ENCODE measurements around the gene ERBB4. TPM values are rescaled to one million over a fixed set of nuclear protein-coding genes. Genes with fewer than 3 reads are reported as not detected.

ERBB4 gene
- total RNA-seq, 1 donor from 2014 or later = 1.8 TPM

DNA sequence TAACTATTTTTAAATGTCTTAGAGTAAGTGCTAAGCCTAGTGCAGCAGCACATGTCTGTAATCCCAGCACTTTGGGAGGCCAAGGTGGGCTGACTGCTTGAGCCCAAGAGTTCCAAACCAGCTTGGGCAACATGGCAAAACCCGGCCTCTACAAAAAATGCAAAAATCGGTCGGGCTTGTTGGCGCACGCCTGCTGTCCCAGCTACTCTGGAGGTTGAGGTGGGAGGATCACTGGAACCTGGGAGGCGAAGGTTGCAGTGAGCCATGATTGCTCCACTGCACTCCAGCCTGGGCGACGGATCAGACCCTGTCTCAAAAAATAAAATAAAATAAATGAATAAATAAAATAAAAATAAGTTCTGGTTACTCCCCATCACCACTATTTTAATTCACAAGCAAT, 783.4 kb downstream of the ERBB4 start:
- H3K9me3 Mint-ChIP-seq (ENCODE audit: unreplicated experiment) = no peaks in the 10 kb centered on the region
- no peak overlapping the region for H3K27ac Mint-ChIP-seq (ENCODE audit: unreplicated experiment)
- H3K36me3 Mint-ChIP-seq (ENCODE audit: unreplicated experiment) = no peaks in the 10 kb centered on the region
- no peaks in the 10 kb centered on the region for H3K27me3 Mint-ChIP-seq (ENCODE audit: unreplicated experiment)
- no peak for DNase-seq
- no peaks in the 10 kb centered on the region for H3K4me1 Mint-ChIP-seq (ENCODE audit: low read depth, unreplicated experiment)
- TF ChIP-seq, protein P1, sequence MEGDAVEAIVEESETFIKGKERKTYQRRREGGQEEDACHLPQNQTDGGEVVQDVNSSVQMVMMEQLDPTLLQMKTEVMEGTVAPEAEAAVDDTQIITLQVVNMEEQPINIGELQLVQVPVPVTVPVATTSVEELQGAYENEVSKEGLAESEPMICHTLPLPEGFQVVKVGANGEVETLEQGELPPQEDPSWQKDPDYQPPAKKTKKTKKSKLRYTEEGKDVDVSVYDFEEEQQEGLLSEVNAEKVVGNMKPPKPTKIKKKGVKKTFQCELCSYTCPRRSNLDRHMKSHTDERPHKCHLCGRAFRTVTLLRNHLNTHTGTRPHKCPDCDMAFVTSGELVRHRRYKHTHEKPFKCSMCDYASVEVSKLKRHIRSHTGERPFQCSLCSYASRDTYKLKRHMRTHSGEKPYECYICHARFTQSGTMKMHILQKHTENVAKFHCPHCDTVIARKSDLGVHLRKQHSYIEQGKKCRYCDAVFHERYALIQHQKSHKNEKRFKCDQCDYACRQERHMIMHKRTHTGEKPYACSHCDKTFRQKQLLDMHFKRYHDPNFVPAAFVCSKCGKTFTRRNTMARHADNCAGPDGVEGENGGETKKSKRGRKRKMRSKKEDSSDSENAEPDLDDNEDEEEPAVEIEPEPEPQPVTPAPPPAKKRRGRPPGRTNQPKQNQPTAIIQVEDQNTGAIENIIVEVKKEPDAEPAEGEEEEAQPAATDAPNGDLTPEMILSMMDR (IDR thresholded peaks at IDR 0.05; ENCODE audit: partially characterized antibody, unreplicated experiment) = no peak
- H3K4me3 Mint-ChIP-seq (ENCODE audit: unreplicated experiment) = no peak overlapping the region

DNA sequence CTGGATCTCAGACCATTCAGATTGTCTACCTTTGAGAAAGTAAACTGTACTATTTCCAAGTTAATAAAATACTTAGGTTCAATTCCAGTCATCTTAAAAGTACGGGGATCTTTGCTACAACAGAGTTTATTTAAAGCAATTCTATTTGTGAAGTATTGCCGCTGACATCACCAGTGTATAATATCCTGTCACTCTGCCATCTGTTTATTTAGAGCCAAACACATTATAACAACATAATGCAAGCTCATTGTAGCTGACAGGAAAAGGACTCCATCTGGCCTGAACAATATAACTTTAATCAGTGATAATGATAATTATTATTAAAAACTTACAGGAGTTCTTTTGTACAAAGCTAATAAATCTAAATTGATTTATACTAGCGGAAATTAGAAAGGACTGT, 786.8 kb downstream of the ERBB4 start:
- H3K27ac Mint-ChIP-seq (ENCODE audit: unreplicated experiment) = no peak overlapping the region
- DNase-seq = no peak

DNA sequence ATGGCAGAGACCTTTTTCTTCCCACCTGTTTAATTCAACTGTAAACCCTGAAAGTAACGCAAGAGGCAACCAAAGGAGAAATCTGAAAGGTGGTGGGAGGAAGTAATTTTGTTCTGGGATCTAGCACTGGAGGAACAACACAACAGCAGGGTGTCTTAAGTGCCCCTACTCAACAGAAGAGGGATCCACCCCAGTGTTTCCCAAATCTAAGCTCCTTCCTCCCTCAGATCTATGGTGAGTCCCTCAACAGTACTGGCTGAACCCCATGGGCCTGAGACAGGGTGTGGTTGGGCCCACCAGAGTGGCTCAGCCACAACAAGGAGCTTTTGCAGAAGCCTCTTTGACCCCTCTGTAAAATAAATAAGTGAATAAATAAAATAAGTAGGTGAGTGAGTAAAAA, 790.3 kb downstream of the ERBB4 start:
- Mint-ChIP-seq H3K4me1 (ENCODE audit: low read depth, unreplicated experiment) (no peaks in the 10 kb centered on the region), H3K9me3 (ENCODE audit: unreplicated experiment) (no peaks in the 10 kb centered on the region), H3K27ac (ENCODE audit: unreplicated experiment) (no peak overlapping the region), H3K27me3 (ENCODE audit: unreplicated experiment) (no peaks in the 10 kb centered on the region), H3K4me3 (ENCODE audit: unreplicated experiment) (no peak overlapping the region), H3K36me3 (ENCODE audit: unreplicated experiment) (no peaks in the 10 kb centered on the region)
- TF ChIP-seq, protein P1 (IDR thresholded peaks at IDR 0.05; ENCODE audit: partially characterized antibody, unreplicated experiment) = no peak
- DNase-seq = no peak

More for the DNA sequence above, 786.8 kb downstream of the ERBB4 start:
- Mint-ChIP-seq H3K36me3 (ENCODE audit: unreplicated experiment) (no peaks in the 10 kb centered on the region), H3K4me3 (ENCODE audit: unreplicated experiment) (no peak overlapping the region), H3K27me3 (ENCODE audit: unreplicated experiment) (no peaks in the 10 kb centered on the region), H3K9me3 (ENCODE audit: unreplicated experiment) (no peaks in the 10 kb centered on the region), H3K4me1 (ENCODE audit: low read depth, unreplicated experiment) (no peaks in the 10 kb centered on the region)
- TF ChIP-seq, protein P1 (IDR thresholded peaks at IDR 0.05; ENCODE audit: partially characterized antibody, unreplicated experiment) = no peak

DNA sequence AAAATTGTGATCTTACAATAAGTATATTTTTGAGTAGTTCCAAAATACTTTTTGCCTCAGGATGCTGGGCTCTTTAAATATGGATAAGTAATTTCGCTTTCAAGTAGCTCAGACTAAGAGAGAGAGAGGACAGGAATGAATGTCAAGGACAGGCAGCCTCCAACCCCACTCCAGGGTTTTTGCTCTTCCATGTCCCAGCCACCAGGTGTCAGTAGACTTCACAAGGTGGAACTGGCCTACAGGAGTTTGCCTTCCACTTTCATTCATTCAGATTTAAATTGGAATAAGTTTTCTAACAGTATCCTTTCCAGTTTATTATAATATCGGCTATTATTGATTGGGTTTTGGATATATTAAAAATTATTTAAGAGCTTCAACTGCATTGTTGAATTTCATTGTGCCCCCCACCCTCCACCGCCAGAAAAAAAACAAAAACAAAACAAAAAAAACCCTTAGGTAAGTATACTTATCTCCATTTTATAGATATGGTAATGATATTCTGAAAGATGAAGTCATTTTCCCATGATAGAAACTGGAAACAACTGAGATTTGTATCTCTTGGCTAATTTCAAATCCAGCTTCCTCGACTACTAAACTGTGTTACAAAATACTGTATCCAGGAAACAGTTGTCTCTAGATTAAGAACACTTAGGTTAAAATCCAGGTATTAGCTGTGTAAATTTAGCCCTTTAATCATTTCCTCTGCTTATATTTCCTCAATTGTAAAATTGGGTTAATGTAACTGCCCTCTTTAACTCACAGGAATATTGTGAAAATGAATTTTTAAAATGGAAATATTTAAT, 793.1 kb downstream of the ERBB4 start:
- no peaks in the 10 kb centered on the region for H3K36me3 Mint-ChIP-seq (ENCODE audit: unreplicated experiment)
- no peaks in the 10 kb centered on the region for H3K9me3 Mint-ChIP-seq (ENCODE audit: unreplicated experiment)
- peak; percentile 53 for DNase-seq
- no peaks in the 10 kb centered on the region for H3K4me1 Mint-ChIP-seq (ENCODE audit: low read depth, unreplicated experiment)
- H3K27ac Mint-ChIP-seq (ENCODE audit: unreplicated experiment) = no peak overlapping the region
- H3K27me3 Mint-ChIP-seq (ENCODE audit: unreplicated experiment) = no peaks in the 10 kb centered on the region
- TF ChIP-seq, protein P1 (IDR thresholded peaks at IDR 0.05; ENCODE audit: partially characterized antibody, unreplicated experiment) = peak; percentile 79
- no peak overlapping the region for H3K4me3 Mint-ChIP-seq (ENCODE audit: unreplicated experiment)

DNA sequence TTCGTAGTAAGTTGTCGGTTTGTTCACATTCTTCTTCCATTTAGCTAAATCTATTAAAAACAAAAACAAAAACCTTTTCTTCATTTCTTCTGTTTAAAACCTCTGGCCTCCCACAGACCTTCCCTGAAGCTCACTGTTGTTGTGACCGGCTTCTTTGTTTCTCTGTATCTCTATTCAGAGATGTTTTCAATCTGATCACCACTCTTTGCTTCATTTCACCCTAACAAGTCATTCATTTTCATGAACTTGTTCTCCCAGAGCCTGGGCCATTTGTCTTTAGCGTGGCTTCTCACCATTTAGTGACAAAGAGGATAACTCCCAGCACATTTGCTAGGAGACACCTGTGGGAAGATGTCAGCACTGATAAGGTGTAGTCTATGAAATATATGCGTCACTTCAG, 794.2 kb downstream of the ERBB4 start:
- TF ChIP-seq, protein P1 (IDR thresholded peaks at IDR 0.05; ENCODE audit: partially characterized antibody, unreplicated experiment) = no peak
- no peak overlapping the region for H3K4me3 Mint-ChIP-seq (ENCODE audit: unreplicated experiment)
- no peaks in the 10 kb centered on the region for H3K27me3 Mint-ChIP-seq (ENCODE audit: unreplicated experiment)
- no peak overlapping the region for H3K27ac Mint-ChIP-seq (ENCODE audit: unreplicated experiment)
- no peak for DNase-seq
- no peaks in the 10 kb centered on the region for H3K4me1 Mint-ChIP-seq (ENCODE audit: low read depth, unreplicated experiment)
- H3K9me3 Mint-ChIP-seq (ENCODE audit: unreplicated experiment) = no peaks in the 10 kb centered on the region
- H3K36me3 Mint-ChIP-seq (ENCODE audit: unreplicated experiment) = no peaks in the 10 kb centered on the region
